HepG2 (cell line): Measurements from ENCODE around the gene HSF2BP. TPM values are rescaled to one million over a fixed set of nuclear protein-coding genes. Genes with fewer than 3 reads are reported as not detected.
A peak's percentile ranks its signal among the peaks of the same experiment; 100 is the strongest.

Experiments
- BRF2 ChIP-seq: sonication (generic); formaldehyde crosslinking; IDR thresholded peaks from 2 replicates; pipeline ENCODE4 v1.8.1; 2022; ENCODE audit warnings: mild to moderate bottlenecking, missing genetic modification reagents
- FOXP1 ChIP-seq, 2 experiments: fragments of 450-650 bp in 1 of 2; IDR thresholded peaks; 2 replicates each; pipeline ENCODE4 v1.6.1; 2017 to 2018; ENCODE audit warnings: antibody characterized with exemption in 1 of 2
- FUBP1 ChIP-seq: sonication (generic); formaldehyde crosslinking; IDR thresholded peaks from 2 replicates; pipeline ENCODE4 v1.5.1; 2020; ENCODE audit warnings: missing genetic modification reagents, mild to moderate bottlenecking, borderline replicate concordance
- HCFC1 ChIP-seq: fragments of 150-350 bp; IDR thresholded peaks from 2 replicates; pipeline ENCODE4 v1.6.1; 2014; ENCODE audit warnings: low read depth, low read length
- HOMEZ ChIP-seq: IDR thresholded peaks from 2 replicates; pipeline ENCODE4 v1.6.1; 2016; ENCODE audit warnings: low read depth
- MTF1 ChIP-seq: sonication (generic); formaldehyde crosslinking; IDR thresholded peaks from 2 replicates; pipeline ENCODE4 v1.5.0; 2020; ENCODE audit warnings: missing genetic modification reagents
- NR2F2 ChIP-seq: IDR thresholded peaks from 2 replicates; pipeline ENCODE4 v1.6.1; 2012; ENCODE audit warnings: low read depth, inconsistent platforms, borderline replicate concordance
- PITX1 ChIP-seq: sonication (generic); formaldehyde crosslinking; IDR thresholded peaks from 2 replicates; pipeline ENCODE4 v1.5.1; 2020; ENCODE audit warnings: mild to moderate bottlenecking, missing genetic modification reagents
- PRMT3 ChIP-seq: sonication (generic); formaldehyde crosslinking; IDR thresholded peaks from 2 replicates; pipeline ENCODE4 v1.8.1; 2022; ENCODE audit warnings: low read depth, mild to moderate bottlenecking, moderate library complexity, missing genetic modification reagents, borderline replicate concordance
- SALL2 ChIP-seq: sonication (generic); formaldehyde crosslinking; IDR thresholded peaks from 2 replicates; pipeline ENCODE4 v1.8.1; 2023; ENCODE audit warnings: mild to moderate bottlenecking, missing genetic modification reagents, inconsistent platforms
- SP1 ChIP-seq, 2 experiments: fragments of 450-650 bp in 1 of 2; sonication (generic) in 1 of 2; formaldehyde crosslinking in 1 of 2; IDR thresholded peaks; 2 replicates each; pipeline versions ENCODE4 v1.4.0 to v1.6.1; 2016 to 2020; ENCODE audit warnings: missing genetic modification reagents in 1 of 2
- TRIM22 ChIP-seq: fragments of 450-650 bp; IDR thresholded peaks from 2 replicates; pipeline ENCODE4 v1.6.1; 2017
- ZBTB10 ChIP-seq: sonication (generic); formaldehyde crosslinking; IDR thresholded peaks from 2 replicates; pipeline ENCODE4 v1.4.0; 2020; ENCODE audit warnings: missing genetic modification reagents, borderline replicate concordance
- ZBTB42 ChIP-seq: sonication (generic); formaldehyde crosslinking; IDR thresholded peaks from 2 replicates; pipeline ENCODE4 v1.5.0; 2020; ENCODE audit warnings: mild to moderate bottlenecking, missing genetic modification reagents
- ZNF331 ChIP-seq: sonication (generic); formaldehyde crosslinking; IDR thresholded peaks from 2 replicates; pipeline ENCODE4 v1.4.0; 2020; ENCODE audit warnings: missing genetic modification reagents
- ZNF549 ChIP-seq: sonication (generic); formaldehyde crosslinking; IDR thresholded peaks from 2 replicates; pipeline ENCODE4 v1.5.0; 2020; ENCODE audit warnings: missing genetic modification reagents
- ZNF589 ChIP-seq: sonication (generic); formaldehyde crosslinking; conservative IDR thresholded peaks from 2 replicates; pipeline ENCODE4 v1.8.0; 2022; ENCODE audit warnings: mild to moderate bottlenecking, moderate library complexity, missing genetic modification reagents
- ZNF768 ChIP-seq: sonication (generic); formaldehyde crosslinking; IDR thresholded peaks from 2 replicates; pipeline ENCODE4 v1.4.0; 2020; ENCODE audit warnings: missing genetic modification reagents
- polyA plus RNA-seq, 8 experiments: library from polyadenylated mRNA; depleted of rRNA in 3 of 8; stranded (reverse) in 7 of 8; unstranded in 1 of 8; fragments of >200 nt; fragmentation: Illumina TruSeq in 4 of 8; extraction: Trizol in 4 of 8; gene quantifications; 2 replicates each; pipeline versions ENCODE4 v1.2.1 to v1.2.3, GENCODE V29; 2011 to 2016; ENCODE audit warnings: low read depth in 4 of 8, missing spikeins in 1 of 8, mixed read lengths in 1 of 8; ENCODE audit not compliant: insufficient read depth in 1 of 8
- total RNA-seq, 5 experiments: library from RNA; depleted of rRNA; stranded (reverse); fragments of >200 nt; fragmentation: Illumina TruSeq; extraction: Trizol; gene quantifications; 2 replicates each; pipeline ENCODE4 v1.2.3, GENCODE V29; 2016; ENCODE audit warnings: low read depth in 1 of 5

Gene HSF2BP
- total and polyA plus RNA-seq, 2 of the 13 experiments (the other 11 are each of a cell fraction or from before 2014, with no cell fraction given): 0.67 to 2.2 TPM

GRCh38 chr21:43659136-43660000, at the start of gene HSF2BP, which contains the start of gene RRP1B (continued):
- TF ChIP-seq HOMEZ (no peak), ZNF331 (CRISPR knock-in tag) (peak; percentile 94), ZBTB42 (CRISPR knock-in tag) (peak; percentile 82; the same call in 1 of the 2 replicates), SALL2 (CRISPR knock-in tag) (peak; percentile 99), ZNF549 (no peak), PRMT3 (CRISPR knock-in tag) (peak; percentile 85; the same call in 1 of the 2 replicates), FUBP1 (CRISPR knock-in tag) (no peak), PITX1 (CRISPR knock-in tag) (peak; percentile 48; the same call in 1 of the 2 replicates), BRF2 (peak; percentile 95), HCFC1 (peak; percentile 66), ZNF768 (CRISPR knock-in tag) (peak; percentile 67; the same call in 1 of the 2 replicates), FOXP1 (IDR thresholded peaks at IDR 0.05) (no peak), FOXP1 (CRISPR knock-in tag; IDR thresholded peaks at IDR 0.05) (no peak), ZNF589 (CRISPR knock-in tag) (no peak; the same call in 1 of the 2 replicates), ZBTB10 (CRISPR knock-in tag) (peak; percentile 93), MTF1 (peak; percentile 91), SP1 (IDR thresholded peaks at IDR 0.05) (no peak), SP1 (CRISPR knock-in tag; IDR thresholded peaks at IDR 0.05) (peak; percentile 71), NR2F2 (no peak), TRIM22 (no peak)
